PC-9 (cell line): Measurements from ENCODE around the gene ERN1. TPM values are rescaled to one million over a fixed set of nuclear protein-coding genes. Genes with fewer than 3 reads are reported as not detected.

Source experiments
- BruUV-seq: library from RNA; stranded (reverse); fragments of 400-500 nt; replicated peaks from 2 replicates; lab custom pipeline; 2021; lab: Mats Ljungman, UMichigan
- CTCF ChIA-PET: fragments of 300-600 bp; sonication (Branson Sonifier 250); formaldehyde crosslinking; loops from one replicate; lab custom pipeline; 2022; ENCODE audit warnings: antibody characterized with exemption; lab: Charles Lee
- POLR2A ChIA-PET: fragments of 300-600 bp; sonication (Branson Sonifier 250); formaldehyde crosslinking; loops from one replicate; lab custom pipeline; 2022; ENCODE audit warnings: antibody characterized with exemption; ENCODE audit not compliant: unreplicated experiment; lab: Charles Lee
- DNase-seq, 2 experiments: peaks; one replicate each; pipeline versions ENCODE4 v3.0.0 to v3.0.0-alpha.2; 2015 to 2022; ENCODE audit warnings: mixed read lengths in 1 of 2
- H2AFZ ChIP-seq: fragments of 200-600 bp; sonication (generic); 2 replicates; pipeline ENCODE4 v1.8.1; 2017; ENCODE audit warnings: antibody characterized with exemption
- H3F3A ChIP-seq: fragments of 200-600 bp; sonication (generic); 2 replicates; pipeline ENCODE4 v1.8.1; 2017; ENCODE audit warnings: antibody characterized with exemption, mild to moderate bottlenecking, low read depth; ENCODE audit not compliant: insufficient read depth
- H3K27ac ChIP-seq: fragments of 200-600 bp; sonication (generic); 2 replicates; pipeline ENCODE4 v1.6.1; 2016; ENCODE audit warnings: mixed run types
- H3K27me3 ChIP-seq: fragments of 200-600 bp; sonication (generic); 2 replicates; pipeline ENCODE4 v1.6.1; 2016; ENCODE audit warnings: low read depth, mixed run types; ENCODE audit not compliant: insufficient read depth
- H3K36me3 ChIP-seq: fragments of 200-600 bp; sonication (generic); 2 replicates; pipeline ENCODE4 v1.6.1; 2016; ENCODE audit warnings: low read depth, mixed run types
- H3K4me1 ChIP-seq: fragments of 200-600 bp; sonication (generic); replicated peaks from 2 replicates; pipeline ENCODE4 v1.6.1; 2016; ENCODE audit warnings: mixed run types; ENCODE audit not compliant: insufficient read depth
- H3K4me2 ChIP-seq: fragments of 200-600 bp; sonication (generic); 2 replicates; pipeline ENCODE4 v1.6.1; 2017; ENCODE audit warnings: mixed run types
- H3K4me3 ChIP-seq: fragments of 200-600 bp; sonication (generic); 2 replicates; pipeline ENCODE4 v1.6.1; 2016; ENCODE audit warnings: mixed run types
- H3K79me2 ChIP-seq: fragments of 200-600 bp; sonication (generic); 2 replicates; pipeline ENCODE4 v1.6.1; 2017; ENCODE audit warnings: low read depth, mixed run types
- H3K9me2 ChIP-seq: fragments of 200-600 bp; sonication (generic); 2 replicates; pipeline ENCODE4 v1.8.1; 2017; ENCODE audit warnings: mild to moderate bottlenecking; ENCODE audit not compliant: insufficient read depth
- H3K9me3 ChIP-seq: fragments of 200-600 bp; sonication (generic); 2 replicates; pipeline ENCODE4 v1.8.1; 2016; ENCODE audit warnings: low read depth; ENCODE audit not compliant: insufficient read depth
- H4K20me1 ChIP-seq: fragments of 200-600 bp; sonication (generic); 2 replicates; pipeline ENCODE4 v1.8.1; 2017; ENCODE audit not compliant: insufficient read depth
- CTCF ChIP-seq: fragments of 200-600 bp; sonication (generic); conservative IDR thresholded peaks from 2 replicates; pipeline ENCODE4 v1.6.1; 2017; ENCODE audit warnings: mixed run types, antibody characterized with exemption, mild to moderate bottlenecking, moderate library complexity
- EZH2 ChIP-seq: fragments of 200-600 bp; sonication (generic); IDR thresholded peaks from 2 replicates; pipeline ENCODE4 v1.8.0; 2017; ENCODE audit warnings: antibody characterized with exemption, low read depth
- intact Hi-C: fragments of 100-400 bp; cut with micrococcal nuclease; formaldehyde crosslinking; loops from one replicate; pipeline ENCODE4 v1.10.0; 2022; ENCODE audit not compliant: unreplicated experiment
- total RNA-seq: library from RNA; stranded (reverse); gene quantifications from 2 replicates; pipeline ENCODE4 v1.2.3, GENCODE V29; 2021

Gene ERN1
- total RNA-seq, 1 experiment from 2014 or later: 9.2 TPM

GRCh38 chr17:64128787-64129514, 993 bp downstream of the ERN1 start:
- peak overlapping the region; percentile 74 for H2AFZ ChIP-seq
- peaks cover 9% of the 10 kb centered on the region; the same call in 1 of the 2 replicates for H4K20me1 ChIP-seq
- peaks cover 9% of the 10 kb centered on the region; the same call in 1 of the 2 replicates for H3K36me3 ChIP-seq
- H3K9me3 ChIP-seq: no peaks in the 10 kb centered on the region
- H3K4me2 ChIP-seq: peak overlapping the region; percentile 92
- H3F3A ChIP-seq: peaks cover 11% of the 10 kb centered on the region; the same call in 1 of the 2 replicates
- ChIA-PET CTCF (interaction anchor here (0.5 to 0.8 kb wide), 2 partner anchors 25 to 210 kb away, joined by 3 read pairs; no protein-coding TSS in a partner anchor), POLR2A (interaction anchor here (0.6 to 0.7 kb wide), 3 partner anchors 15 to 270 kb away, joined by 3 to 6 read pairs (median 3); no protein-coding TSS in a partner anchor)
- H3K79me2 ChIP-seq: peaks cover 56% of the 10 kb centered on the region
- H3K4me1 ChIP-seq: peaks cover 29% of the 10 kb centered on the region
- peak in 1 of 2 experiments; percentile 34 for DNase-seq
- H3K27ac ChIP-seq: peak overlapping the region; percentile 72
- no peaks in the 10 kb centered on the region for H3K9me2 ChIP-seq
- intact Hi-C loops: no loop called here
- H3K27me3 ChIP-seq: no peaks in the 10 kb centered on the region
- BruUV-seq: TSS peak; percentile 57
- TF ChIP-seq EZH2 (no peak), CTCF (no peak)
- H3K4me3 ChIP-seq: peak overlapping the region; percentile 99

- peak overlapping the region; percentile 92 for H3K4me2 ChIP-seq
- DNase-seq: no peak
- peaks cover 29% of the 10 kb centered on the region for H3K4me1 ChIP-seq
- peaks cover 9% of the 10 kb centered on the region; the same call in 1 of the 2 replicates for H3K36me3 ChIP-seq
- H3K79me2 ChIP-seq: peaks cover 76% of the 10 kb centered on the region
- H3F3A ChIP-seq: peaks cover 9% of the 10 kb centered on the region; the same call in 1 of the 2 replicates
- no TSS peak for BruUV-seq
- H3K9me3 ChIP-seq: no peaks in the 10 kb centered on the region
- H3K27ac ChIP-seq: 0 out of 2 replicates have a peak overlapping the region, but pooled peaks have one; percentile 9
- H3K27me3 ChIP-seq: no peaks in the 10 kb centered on the region
- no peak for TF ChIP-seq EZH2
- no peak for TF ChIP-seq CTCF
- no peak overlapping the region for H2AFZ ChIP-seq
- intact Hi-C loops: no loop called here
- H3K4me3 ChIP-seq: no peak overlapping the region
- peaks cover 9% of the 10 kb centered on the region; the same call in 1 of the 2 replicates for H4K20me1 ChIP-seq
- CTCF ChIA-PET: interaction anchor here (0.6 kb wide), 1 partner anchor 71 kb away, joined by 3 read pairs; no protein-coding TSS in a partner anchor
- H3K9me2 ChIP-seq: no peaks in the 10 kb centered on the region
- POLR2A ChIA-PET: no interaction called here
These were observed 3.0 kb downstream of the ERN1 start for GRCh38 chr17:64126918-64127317.

- TF ChIP-seq CTCF (no peak), EZH2 (no peak)
- ChIA-PET CTCF (interaction anchor here (0.6 kb wide), 1 partner anchor 156 kb away, joined by 3 read pairs; no protein-coding TSS in a partner anchor), POLR2A (interaction anchor here (0.7 kb wide), 1 partner anchor 10 kb away, joined by 5 read pairs; no protein-coding TSS in a partner anchor)
- H2AFZ ChIP-seq: no peak overlapping the region
- no peak overlapping the region for H3K4me3 ChIP-seq
- peaks cover 29% of the 10 kb centered on the region for H3K4me1 ChIP-seq
- H3K4me2 ChIP-seq: peak overlapping the region; percentile 92
- peaks cover 85% of the 10 kb centered on the region for H3K79me2 ChIP-seq
- peaks cover 9% of the 10 kb centered on the region; the same call in 1 of the 2 replicates for H4K20me1 ChIP-seq
- no peaks in the 10 kb centered on the region for H3K9me3 ChIP-seq
- no peak overlapping the region for H3K27ac ChIP-seq
- DNase-seq: no peak
- intact Hi-C loops: no loop called here
- H3K27me3 ChIP-seq: no peaks in the 10 kb centered on the region
- peaks cover 12% of the 10 kb centered on the region; the same call in 1 of the 2 replicates for H3K36me3 ChIP-seq
- H3F3A ChIP-seq: peaks cover 5% of the 10 kb centered on the region; the same call in 1 of the 2 replicates
- BruUV-seq: no TSS peak
- no peaks in the 10 kb centered on the region for H3K9me2 ChIP-seq
These were observed 4.0 kb downstream of the ERN1 start for GRCh38 chr17:64125937-64126336.
